ENCODE results near the gene COBL. TPM values are rescaled to one million over a fixed set of nuclear protein-coding genes. Genes with fewer than 3 reads are reported as not detected.
A peak's percentile ranks its signal among the peaks of the same experiment; 100 is the strongest.

The COBL gene
- total RNA-seq, 8 experiments from 2014 or later, result 0.23 to 54.8 (median 4.3) TPM

- Histone ChIP-seq H3K27ac (no peak overlapping the region), H3K4me1 (replicated peaks in 1 of 2) (peaks cover 0 to 3% of the 10 kb centered on the region in 2 donors), H3K4me3 (no peak overlapping the region)
- in situ Hi-C loops (cut with MboI; ENCODE audit: low pct_unique_long_range_greater_than_20kb in 2 of 9, low sequenced_read_pairs in 9 of 9, unreplicated experiment in 9 of 9), result no loop called here
- WGBS, 10 experiments, result 17 to 100% (median 60%) methylated on average over 1 to 5 of the region's 6 CpGs; no CpG with 5 or more reads in 4 of the 10 experiments
- peak in 1 of 8 experiments; percentile 2 for ATAC-seq (replicated peaks in 6 of 8)
These were observed 2.4 kb upstream of the COBL start for GRCh38 chr7:51318886-51319579.

- Histone ChIP-seq H3K4me1 (replicated peaks in 1 of 2) (peaks cover 0 to 3% of the 10 kb centered on the region in 2 donors), H3K27ac (no peak overlapping the region), H3K4me3 (no peak overlapping the region)
- 43 to 100% (median 84%) methylated on average over 1 to 6 of the region's 9 CpGs; no CpG with 5 or more reads in 3 of the 10 experiments for WGBS, 10 experiments
- ATAC-seq (replicated peaks in 6 of 8), result no peak
- in situ Hi-C loops (cut with MboI; ENCODE audit: low pct_unique_long_range_greater_than_20kb in 2 of 9, low sequenced_read_pairs in 9 of 9, unreplicated experiment in 9 of 9), result no loop called here
These were observed 1.4 kb upstream of the COBL start for GRCh38 chr7:51318001-51318400.

- Histone ChIP-seq H3K27ac (no peak overlapping the region), H3K4me1 (replicated peaks in 1 of 2) (peaks cover 0 to 3% of the 10 kb centered on the region in 2 donors), H3K4me3 (peak overlapping the region in 1 of 5 donors; percentile 58)
- 20 to 80% (median 60%) methylated on average over 1 to 4 of the region's 8 CpGs; no CpG with 5 or more reads in 7 of the 10 experiments for WGBS, 10 experiments
- in situ Hi-C loops (cut with MboI; ENCODE audit: low pct_unique_long_range_greater_than_20kb in 2 of 9, low sequenced_read_pairs in 9 of 9, unreplicated experiment in 9 of 9), result no loop called here
- no peak for ATAC-seq (replicated peaks in 6 of 8)
These were observed 937 bp upstream of the COBL start for GRCh38 chr7:51317582-51317910.

GRCh38 chr7:51316262-51316665, 345 bp downstream of the COBL start:
- no peak overlapping the region for H3K27ac ChIP-seq
- in situ Hi-C loops (cut with MboI; ENCODE audit: low pct_unique_long_range_greater_than_20kb in 2 of 9, low sequenced_read_pairs in 9 of 9, unreplicated experiment in 9 of 9), result no loop called here
- H3K4me3 ChIP-seq, result peak overlapping the region; percentile 51 to 67 (median 58)
- WGBS, 10 experiments, result 0 to 3% (median 0%) methylated on average over 1 to 6 of the region's 46 CpGs; no CpG with 5 or more reads in 7 of the 10 experiments
- ATAC-seq (replicated peaks in 6 of 8), result peak; percentile 34 to 82 (median 76)
- peaks cover 0 to 3% of the 10 kb centered on the region in 2 donors for H3K4me1 ChIP-seq (replicated peaks in 1 of 2)

- ATAC-seq (replicated peaks in 6 of 8), result peak; percentile 16 to 56 (median 46)
- H3K27ac ChIP-seq, result no peak overlapping the region
- H3K4me3 ChIP-seq, result peak overlapping the region; percentile 51 to 67 (median 58)
- in situ Hi-C loops (cut with MboI; ENCODE audit: low pct_unique_long_range_greater_than_20kb in 2 of 9, low sequenced_read_pairs in 9 of 9, unreplicated experiment in 9 of 9), result no loop called here
- WGBS, 10 experiments, result 0 to 60% (median 12%) methylated on average over 2 to 24 of the region's 58 CpGs
- H3K4me1 ChIP-seq (replicated peaks in 1 of 2), result peaks cover 0 to 3% of the 10 kb centered on the region in 2 donors
These were observed 982 bp downstream of the COBL start for GRCh38 chr7:51315393-51316261.

- H3K4me3 ChIP-seq, result no peak overlapping the region
- 32 to 100% (median 66%) methylated on average over 1 to 4 of the region's 4 CpGs for WGBS, 10 experiments
- in situ Hi-C loops (cut with MboI; ENCODE audit: low pct_unique_long_range_greater_than_20kb in 2 of 9, low sequenced_read_pairs in 9 of 9, unreplicated experiment in 9 of 9), result no loop called here
- H3K27ac ChIP-seq, result no peak overlapping the region
- peaks cover 0 to 3% of the 10 kb centered on the region in 2 donors for H3K4me1 ChIP-seq (replicated peaks in 1 of 2)
- ATAC-seq (replicated peaks in 6 of 8), result peak in 1 of 8 experiments; percentile 9
These were observed 1.9 kb downstream of the COBL start for GRCh38 chr7:51314726-51315125.

GRCh38 chr7:51313738-51314425, 2.7 kb downstream of the COBL start:
- no peak overlapping the region for H3K4me3 ChIP-seq
- peaks cover 0 to 3% of the 10 kb centered on the region in 2 donors for H3K4me1 ChIP-seq (replicated peaks in 1 of 2)
- ATAC-seq (replicated peaks in 6 of 8), result no peak
- no peak overlapping the region for H3K27ac ChIP-seq
- in situ Hi-C loops (cut with MboI; ENCODE audit: low pct_unique_long_range_greater_than_20kb in 2 of 9, low sequenced_read_pairs in 9 of 9, unreplicated experiment in 9 of 9), result no loop called here
- 34 to 80% (median 55%) methylated on average over 2 to 6 of the region's 6 CpGs; no CpG with 5 or more reads in 1 of the 10 experiments for WGBS, 10 experiments

- in situ Hi-C loops (cut with MboI; ENCODE audit: low pct_unique_long_range_greater_than_20kb in 2 of 9, low sequenced_read_pairs in 9 of 9, unreplicated experiment in 9 of 9), result no loop called here
- Histone ChIP-seq H3K27ac (no peak overlapping the region), H3K4me1 (replicated peaks in 1 of 2) (peaks cover 0 to 3% of the 10 kb centered on the region in 2 donors), H3K4me3 (no peak overlapping the region)
- no peak for ATAC-seq (replicated peaks in 6 of 8)
- 29 to 100% (median 83%) methylated on average over 1 to 5 of the region's 5 CpGs for WGBS, 10 experiments
These were observed 3.5 kb downstream of the COBL start for GRCh38 chr7:51312951-51313737.

GRCh38 chr7:51311166-51311565, 5.4 kb downstream of the COBL start:
- ATAC-seq (replicated peaks in 6 of 8), result no peak
- in situ Hi-C loops (cut with MboI; ENCODE audit: low pct_unique_long_range_greater_than_20kb in 2 of 9, low sequenced_read_pairs in 9 of 9, unreplicated experiment in 9 of 9), result no loop called here
- WGBS, 10 experiments, result 40 to 90% (median 67%) methylated on average over 1 to 2 of the region's 3 CpGs; no CpG with 5 or more reads in 1 of the 10 experiments
- no peak overlapping the region for H3K27ac ChIP-seq
- H3K4me3 ChIP-seq, result no peak overlapping the region
- peaks cover 0 to 3% of the 10 kb centered on the region in 2 donors for H3K4me1 ChIP-seq (replicated peaks in 1 of 2)

- Histone ChIP-seq H3K4me1 (replicated peaks in 1 of 2) (peaks cover 0 to under 1% of the 10 kb centered on the region in 2 donors), H3K4me3 (no peak overlapping the region), H3K27ac (no peak overlapping the region)
- ATAC-seq (replicated peaks in 6 of 8), result no peak
- in situ Hi-C loops (cut with MboI; ENCODE audit: low pct_unique_long_range_greater_than_20kb in 2 of 9, low sequenced_read_pairs in 9 of 9, unreplicated experiment in 9 of 9), result no loop called here
- WGBS, 10 experiments, result 11 to 100% (median 83%) methylated on average over 1 to 2 of the region's 3 CpGs; no CpG with 5 or more reads in 4 of the 10 experiments
These were observed 6.5 kb downstream of the COBL start for GRCh38 chr7:51310131-51310583.

- Histone ChIP-seq H3K27ac (no peak overlapping the region), H3K4me1 (replicated peaks in 1 of 2) (no peaks in the 10 kb centered on the region), H3K4me3 (no peak overlapping the region)
- ATAC-seq (replicated peaks in 6 of 8), result no peak
- 0 to 89% (median 57%) methylated on average over 1 to 7 of the region's 8 CpGs; no CpG with 5 or more reads in 2 of the 10 experiments for WGBS, 10 experiments
- in situ Hi-C loops (cut with MboI; ENCODE audit: low pct_unique_long_range_greater_than_20kb in 2 of 9, low sequenced_read_pairs in 9 of 9, unreplicated experiment in 9 of 9), result no loop called here
These were observed 7.1 kb downstream of the COBL start for GRCh38 chr7:51309361-51310130.

Measured in motor neuron (in vitro differentiated cells).